DMS79 treated with DMSO at 0.1 percent for 48 hours (cell line): ENCODE results near the gene NAP1L1.
A peak's percentile ranks its signal among the peaks of the same experiment; 100 is the strongest.

Experiments
- DNase-seq: peaks from one replicate; lab custom pipeline; 2025; lab: John Stamatoyannopoulos, UW

NAP1L1 gene

DNA sequence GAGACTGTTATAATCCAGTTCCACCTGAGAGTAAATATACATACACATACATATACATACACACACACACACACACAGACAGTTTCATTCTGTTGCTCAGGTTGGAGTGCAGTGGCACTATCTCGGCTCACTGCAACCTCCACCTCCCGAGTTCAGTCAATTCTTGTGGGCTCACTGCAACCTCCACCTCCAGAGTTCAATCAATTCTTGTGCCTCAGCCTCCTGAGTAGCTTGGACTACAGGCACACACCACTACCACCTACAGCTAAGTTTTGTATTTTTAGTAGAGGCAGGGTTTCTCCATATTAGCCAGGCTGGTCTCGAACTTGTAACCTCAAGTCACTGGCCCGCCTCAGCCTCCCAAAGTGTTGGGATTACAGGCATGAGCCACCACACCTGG lies 44.0 kb downstream of the NAP1L1 start:
- DNase-seq: no peak

DNA sequence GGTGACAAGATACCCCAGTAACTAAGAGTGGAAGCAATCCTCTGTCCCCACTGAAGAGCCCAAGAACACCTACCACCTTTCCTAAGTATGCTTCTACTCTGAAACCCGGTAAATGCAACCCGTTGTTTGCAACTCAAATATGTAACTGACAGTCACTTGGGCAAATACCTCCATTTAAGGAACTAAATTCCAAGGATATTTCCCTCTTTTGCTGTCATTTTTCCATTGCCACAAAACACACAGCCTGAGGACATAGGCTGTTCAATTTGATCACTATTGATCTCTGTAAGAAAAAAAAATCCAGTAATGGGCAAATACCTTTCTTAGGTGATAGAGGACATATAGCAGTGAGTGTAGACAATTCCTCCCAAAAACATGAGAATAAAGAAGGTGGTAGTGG lies 46.3 kb downstream of the NAP1L1 start:
- DNase-seq: no peak

DNA sequence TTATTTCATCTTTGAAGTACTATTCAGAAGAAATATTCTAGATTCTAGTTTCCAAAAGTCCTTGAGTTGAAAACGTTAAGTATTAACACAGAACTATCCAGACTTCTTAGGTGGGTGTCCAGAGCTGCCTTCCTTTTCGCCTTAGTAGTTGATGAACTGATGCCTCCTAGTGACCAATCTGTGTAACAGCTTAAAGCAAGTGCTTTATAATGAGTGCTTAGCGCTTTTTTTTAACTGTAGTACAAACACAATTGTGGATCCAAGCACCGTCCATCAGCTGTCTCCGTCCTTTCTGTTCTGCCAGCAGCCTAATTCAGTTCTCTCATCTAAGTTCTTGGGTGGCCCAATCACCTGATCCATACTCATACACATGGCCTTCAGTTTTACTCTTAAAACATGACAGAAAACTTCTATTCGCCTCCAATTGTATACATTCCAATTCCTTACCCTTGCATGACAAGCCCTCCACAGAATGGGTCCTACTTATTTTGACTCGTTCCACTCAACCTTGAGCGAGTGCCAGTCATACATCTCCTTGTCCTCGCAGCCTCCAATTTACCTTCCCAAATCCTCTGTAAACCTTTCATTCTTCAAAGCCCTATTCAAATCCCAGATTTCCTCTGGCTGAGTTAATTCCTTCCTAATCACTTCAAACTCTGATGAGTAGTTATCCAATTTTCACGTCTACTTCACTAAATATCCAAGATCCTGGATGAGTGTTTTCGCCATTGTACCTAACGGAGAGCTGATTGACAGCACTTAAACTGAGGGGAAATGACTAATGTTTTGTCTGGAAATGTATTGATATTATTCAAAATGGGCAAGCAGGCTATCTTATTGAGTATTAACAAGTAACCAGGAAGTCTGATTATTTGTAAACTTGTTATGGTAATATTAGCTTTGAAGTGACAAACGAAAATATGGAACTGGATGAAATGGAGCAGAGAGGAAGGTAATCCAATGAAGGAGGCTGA lies 47.1 kb downstream of the NAP1L1 start:
- DNase-seq: peak; percentile 61

DNA sequence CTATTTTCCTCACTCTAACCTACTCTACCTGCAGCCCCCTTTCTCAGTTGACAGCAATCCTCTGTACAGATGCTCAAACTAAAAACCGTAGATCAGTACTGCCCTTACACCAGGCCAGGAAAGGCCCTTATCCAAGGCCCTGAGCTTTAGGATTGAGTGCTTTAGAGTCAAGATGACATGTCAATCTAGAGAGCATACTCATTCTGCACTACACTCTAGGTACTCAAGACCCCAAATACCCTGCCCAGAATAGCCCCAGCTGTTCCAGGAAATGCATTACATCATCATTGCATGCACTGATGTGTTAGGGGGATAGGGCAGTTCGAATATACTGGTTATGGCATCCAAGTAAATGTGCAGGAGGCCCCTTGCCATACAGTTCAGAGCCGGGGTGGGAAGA lies 49.4 kb downstream of the NAP1L1 start:
- no peak for DNase-seq

DNA sequence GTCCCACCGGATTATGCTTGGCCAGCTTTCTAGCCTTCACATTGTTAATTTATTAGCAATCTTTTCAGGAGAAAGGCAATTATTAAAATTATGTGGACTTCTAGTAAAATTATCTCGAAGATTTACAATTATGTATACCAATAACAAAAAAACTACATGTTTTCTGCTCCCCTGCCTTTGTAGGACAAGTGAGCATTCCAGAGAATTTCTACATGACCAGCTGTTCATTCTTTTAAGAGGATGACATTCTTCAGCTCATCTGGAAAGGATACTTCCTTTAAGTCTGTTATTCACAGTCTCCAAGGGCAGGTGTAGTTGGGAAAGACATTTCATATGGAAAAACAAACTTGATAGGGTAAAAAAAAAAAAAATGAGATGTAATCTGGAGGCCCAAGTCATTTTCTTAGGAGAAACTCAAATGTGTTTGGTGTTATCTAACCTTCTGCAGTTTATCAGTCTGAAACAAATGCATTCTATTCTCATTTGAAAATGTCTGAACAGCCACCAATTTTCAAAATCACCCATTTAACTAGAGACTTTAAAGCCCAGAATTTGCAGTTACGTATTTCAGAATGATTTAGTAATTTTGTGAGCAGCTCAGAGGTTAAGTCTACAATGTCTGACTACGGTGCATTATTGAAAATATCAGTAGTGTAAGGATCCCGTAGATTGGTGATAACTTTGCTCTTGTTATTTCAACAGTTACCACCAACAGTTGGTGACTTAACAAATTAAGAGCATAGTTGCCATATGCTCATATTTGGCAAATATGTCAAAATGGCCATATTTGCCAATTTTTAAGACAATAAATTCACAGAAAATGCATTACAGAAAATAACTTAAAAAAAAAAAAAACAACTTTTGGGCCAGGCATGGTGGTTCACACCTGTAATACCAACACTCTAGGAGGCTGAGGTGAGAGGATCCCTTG lies 51.1 kb downstream of the NAP1L1 start:
- DNase-seq: no peak

DNA sequence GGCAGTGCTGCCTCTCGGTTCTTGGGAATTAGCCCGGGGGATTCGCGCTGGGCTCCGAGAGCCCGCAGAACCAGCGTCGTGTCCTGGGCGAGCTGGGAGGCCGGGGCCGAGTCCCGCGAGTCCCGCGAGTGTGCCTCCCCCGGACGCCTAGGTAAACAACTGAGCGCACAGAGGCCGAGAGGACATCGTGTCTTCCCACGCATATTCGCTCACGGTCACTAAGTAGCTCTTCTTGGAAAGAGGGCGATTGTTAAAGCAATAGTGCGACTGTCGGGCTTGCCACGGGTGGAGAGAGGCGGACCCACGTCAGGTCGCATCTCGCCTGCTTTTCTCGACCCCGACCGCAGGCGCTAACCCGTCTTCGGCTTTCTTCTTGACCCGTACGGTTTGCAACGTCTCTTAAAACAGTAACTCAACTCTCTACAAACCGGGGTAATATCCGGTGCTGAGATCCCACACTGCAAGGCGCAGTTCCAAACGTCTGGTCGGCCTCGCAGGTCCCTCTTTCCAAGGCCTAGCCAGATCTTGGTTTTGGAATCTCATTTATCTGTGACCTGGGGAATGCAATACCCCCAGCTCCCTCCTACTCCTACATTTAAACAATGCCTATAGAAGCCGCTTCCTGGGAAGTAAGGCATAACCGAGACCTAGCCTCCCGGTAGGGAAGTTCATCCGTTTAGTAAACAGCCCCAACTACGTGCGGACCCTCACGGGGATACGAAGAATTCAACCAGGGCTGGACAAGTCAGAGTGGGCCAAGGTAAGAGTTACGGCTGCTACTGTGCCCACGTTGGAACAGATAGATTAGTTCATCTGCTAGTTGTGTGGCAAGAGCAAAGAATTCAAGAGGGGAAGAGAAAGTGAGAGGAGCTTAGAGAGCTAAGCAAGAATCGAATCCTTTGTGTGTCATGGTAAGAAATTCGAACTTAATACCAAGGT lies 52.2 kb downstream of the NAP1L1 start:
- DNase-seq: no peak

DNA sequence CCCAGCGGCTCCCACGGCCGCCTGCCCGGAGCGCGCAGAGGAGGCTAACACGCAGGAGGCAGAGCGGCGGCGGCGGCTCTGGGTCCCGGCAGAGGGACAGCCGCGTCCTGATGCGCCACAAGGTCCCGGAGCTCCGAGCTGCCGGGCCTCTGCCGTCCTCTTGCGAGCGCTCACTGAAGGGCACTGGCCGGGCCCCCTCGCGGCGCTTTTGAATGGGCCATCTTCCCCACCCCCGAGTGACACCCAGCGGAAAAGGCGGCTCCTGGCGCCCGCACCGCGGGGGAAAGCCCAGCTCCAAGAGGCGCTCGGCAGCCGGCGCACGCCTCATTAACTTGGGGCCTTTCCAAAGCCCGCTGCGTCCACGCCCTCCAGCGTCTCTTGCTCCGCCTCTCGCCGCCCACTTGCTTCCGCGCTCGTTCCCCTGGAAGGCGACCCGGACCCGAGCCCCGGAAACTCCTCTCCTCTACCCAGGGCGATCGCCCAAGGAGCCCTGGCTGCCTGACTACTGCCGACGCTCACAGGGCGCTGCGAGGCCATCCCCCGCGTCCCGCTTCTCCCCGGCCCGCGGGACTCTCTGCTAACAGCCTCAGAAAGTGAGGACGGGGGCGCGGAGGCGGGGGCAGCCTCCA lies 53.0 kb downstream of the NAP1L1 start, which contains the start of gene PHLDA1:
Gene PHLDA1, minus strand, starts transcription at position 363 of the 629 bp plus-strand sequence.
- peak; percentile 54 for DNase-seq

DNA sequence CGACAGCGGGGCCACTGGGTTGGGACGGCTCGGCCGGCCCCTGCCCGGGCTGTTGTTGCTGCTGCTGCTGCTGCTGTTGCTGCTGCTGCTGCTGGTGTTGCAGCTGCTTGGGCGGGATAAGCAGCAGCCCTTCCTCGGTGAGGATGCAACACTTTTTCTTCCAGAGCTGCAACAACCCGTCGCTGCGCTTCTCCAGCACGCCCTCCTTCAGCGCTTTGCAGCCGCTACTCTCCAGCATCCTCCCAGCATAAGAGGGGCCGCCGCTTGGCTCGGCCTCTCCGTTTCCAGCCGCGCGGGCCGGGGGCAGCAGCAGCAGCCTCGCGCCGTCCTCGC lies 53.4 kb downstream of the NAP1L1 start:
- DNase-seq: no peak

DNA sequence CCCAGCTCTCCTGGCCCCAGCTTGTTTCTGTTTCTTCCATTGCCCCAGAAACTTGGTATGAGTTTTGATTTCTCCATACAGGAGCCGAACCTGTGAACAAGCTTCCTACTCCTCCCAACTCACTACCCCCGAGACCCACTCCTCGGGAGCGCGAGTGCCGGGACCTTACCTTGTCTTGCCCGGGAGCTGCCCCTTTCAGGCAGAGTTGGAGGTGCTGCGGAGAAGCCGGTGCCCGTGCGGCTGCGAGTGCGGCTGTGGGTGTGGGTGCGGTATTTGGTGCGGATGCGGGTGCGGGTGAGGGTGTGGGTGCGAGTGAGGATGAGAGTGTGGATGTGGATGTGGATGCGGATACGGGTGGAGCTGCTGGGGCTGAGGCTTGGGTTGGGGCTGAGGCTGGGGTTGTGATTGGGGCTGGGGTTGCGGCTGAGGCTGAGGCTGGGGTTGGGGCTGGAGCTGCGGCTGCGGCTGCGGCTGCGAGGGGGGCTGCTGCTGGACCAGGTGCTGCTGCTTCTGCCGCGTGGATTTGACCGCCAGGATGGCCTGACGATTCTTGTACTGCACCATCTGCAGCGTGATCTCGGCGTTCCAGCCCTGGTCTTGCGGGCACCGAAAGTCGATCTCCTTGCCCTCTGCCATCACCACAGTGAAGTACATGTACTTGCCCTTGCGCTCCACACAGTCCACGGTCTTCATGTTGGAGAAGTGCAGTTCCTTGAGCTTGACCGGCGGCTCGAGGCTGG lies 54.0 kb downstream of the NAP1L1 start:
- no peak for DNase-seq

DNA sequence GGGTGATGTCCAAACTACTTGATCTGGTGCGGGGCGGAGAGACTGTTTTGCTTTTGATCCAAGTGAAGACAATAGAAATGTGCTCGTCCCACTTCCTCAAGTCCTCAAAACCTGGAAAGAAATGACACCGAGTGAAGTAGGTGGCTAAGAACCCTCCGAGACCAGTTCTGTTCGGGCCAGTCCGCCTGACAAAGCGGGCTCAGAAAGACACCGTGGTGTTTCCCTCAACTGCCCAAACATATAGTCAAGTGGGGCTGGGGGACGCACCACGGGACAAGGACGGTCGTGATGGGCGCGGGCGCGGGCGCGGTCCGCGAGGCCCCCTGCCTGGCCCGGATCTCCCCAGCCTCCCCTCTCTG lies 54.5 kb downstream of the NAP1L1 start:
- no peak for DNase-seq

DNA sequence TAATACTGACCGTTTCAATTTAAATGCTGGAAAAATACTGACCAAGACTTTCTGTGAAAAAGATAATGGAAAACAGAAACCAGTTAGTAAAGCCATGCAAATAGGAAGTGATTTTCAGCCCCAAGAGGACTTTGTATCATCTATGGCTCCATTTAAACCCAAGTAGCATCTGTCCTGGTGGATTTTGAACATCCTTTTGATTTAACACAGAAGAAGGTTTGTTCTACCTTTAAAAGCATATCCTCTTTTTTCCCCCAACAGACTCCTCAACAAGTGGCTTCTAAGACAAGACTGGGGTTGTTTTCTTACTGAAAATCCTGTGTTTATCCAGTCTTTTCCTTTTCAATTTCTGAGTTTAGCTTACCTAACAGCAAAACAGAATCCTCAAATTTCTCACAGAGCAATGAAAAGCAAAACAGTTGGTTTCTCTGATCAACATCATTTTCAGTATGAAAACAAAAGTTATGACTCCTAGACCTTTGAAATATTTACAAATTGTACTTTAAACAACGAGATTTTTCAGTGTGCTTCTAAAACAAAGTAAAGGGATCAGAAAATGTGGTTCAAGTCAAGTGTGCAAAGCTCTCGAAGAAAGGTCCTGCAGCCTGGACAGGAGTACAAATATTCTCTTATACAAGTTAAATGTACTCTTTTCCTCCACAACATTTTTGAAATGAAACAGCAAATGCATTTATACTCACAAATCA lies 55.8 kb downstream of the NAP1L1 start:
- no peak for DNase-seq

DNA sequence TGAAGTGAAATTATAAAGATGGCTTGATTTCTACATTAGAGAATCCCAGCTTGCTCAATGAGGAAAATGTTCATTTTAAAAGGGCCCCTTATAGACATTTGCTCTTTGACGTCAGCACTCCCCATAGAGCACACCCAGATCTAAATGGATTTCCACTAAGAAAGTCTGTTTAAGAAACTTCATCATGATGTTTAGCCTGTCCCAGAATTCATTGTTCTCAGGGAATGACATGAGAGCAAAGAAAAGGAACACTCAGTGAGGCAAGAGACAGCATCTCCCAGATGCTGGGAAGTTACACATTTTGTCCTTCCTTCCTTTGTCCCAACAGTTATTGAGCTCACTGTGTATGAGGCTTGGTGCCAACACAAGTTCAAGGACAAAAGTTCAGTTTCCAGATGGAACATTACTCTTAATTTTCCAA lies 57.8 kb downstream of the NAP1L1 start:
- no peak for DNase-seq

DNA sequence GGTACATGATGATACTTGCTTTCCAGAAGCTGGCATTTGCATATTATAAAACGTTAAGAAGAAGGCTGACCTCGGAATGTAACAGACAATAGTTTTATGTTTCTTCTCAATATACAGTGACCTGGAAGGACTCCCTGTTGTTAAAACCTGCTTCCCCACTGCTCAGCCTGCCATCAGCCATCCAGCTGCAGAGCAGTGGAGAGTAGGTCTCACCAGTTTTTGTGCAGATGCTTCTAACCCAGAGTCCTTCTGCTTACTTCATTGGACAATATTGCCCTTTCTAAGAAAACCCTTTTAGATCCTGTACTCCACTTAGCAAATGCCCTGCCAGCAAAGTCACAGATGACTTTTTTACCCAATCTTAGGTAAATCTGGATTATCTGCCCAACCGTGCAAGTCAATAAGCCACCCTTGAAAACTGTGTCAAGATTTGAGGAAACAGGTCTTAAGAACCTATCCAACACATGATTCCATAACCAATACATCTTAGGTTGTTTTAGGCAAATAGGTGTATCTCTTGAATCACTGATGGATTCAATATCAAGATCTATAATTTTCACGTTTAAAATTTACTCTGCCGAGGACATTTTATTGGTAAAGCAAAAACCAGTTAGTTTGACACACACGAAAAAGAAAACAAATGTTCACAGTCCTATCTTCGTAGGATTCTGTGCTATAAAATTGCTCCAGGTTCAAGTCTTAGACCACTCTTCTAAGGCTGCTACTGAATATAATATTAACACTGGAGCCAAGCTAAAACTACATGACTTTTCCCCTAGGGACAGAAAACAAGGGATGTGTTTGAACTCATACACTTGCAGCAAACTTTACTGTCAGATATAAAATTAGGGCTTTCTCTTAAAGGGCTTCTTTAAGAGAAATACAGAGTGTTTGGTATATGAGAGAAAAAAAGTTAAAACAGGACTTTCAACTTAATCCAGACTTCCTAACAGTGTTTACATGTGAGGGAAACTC lies 58.6 kb downstream of the NAP1L1 start:
- no peak for DNase-seq

DNA sequence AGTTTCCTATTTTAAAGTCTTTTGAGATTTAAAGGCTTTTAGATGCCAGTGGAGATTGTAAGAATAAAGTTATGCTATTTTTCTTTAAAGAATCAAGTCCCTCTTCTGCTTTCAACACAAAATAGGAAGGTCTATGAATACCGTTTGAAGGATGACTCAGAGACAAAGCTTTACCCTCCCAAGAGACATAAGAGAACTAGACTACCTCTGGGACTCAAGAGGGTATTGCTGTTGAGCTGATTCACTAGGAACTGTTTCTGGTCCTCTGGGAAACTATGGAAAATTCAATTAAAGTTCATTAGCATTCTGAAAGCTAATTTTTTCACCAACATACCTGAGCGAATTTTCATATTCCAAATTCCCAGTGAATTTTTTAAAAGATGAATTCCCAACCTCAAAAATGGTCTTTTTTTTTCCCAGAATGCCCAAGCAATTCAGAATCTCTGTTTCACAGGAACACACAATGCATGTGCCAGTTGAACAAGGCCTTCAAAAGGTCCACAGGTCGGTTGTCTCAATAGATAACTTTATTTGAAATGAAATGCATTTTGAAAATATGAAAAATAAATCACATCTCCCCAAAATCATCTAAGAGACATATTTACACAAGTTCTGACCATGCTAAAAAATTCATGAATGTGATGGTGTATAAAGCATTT lies 59.4 kb downstream of the NAP1L1 start:
- DNase-seq: no peak

DNA sequence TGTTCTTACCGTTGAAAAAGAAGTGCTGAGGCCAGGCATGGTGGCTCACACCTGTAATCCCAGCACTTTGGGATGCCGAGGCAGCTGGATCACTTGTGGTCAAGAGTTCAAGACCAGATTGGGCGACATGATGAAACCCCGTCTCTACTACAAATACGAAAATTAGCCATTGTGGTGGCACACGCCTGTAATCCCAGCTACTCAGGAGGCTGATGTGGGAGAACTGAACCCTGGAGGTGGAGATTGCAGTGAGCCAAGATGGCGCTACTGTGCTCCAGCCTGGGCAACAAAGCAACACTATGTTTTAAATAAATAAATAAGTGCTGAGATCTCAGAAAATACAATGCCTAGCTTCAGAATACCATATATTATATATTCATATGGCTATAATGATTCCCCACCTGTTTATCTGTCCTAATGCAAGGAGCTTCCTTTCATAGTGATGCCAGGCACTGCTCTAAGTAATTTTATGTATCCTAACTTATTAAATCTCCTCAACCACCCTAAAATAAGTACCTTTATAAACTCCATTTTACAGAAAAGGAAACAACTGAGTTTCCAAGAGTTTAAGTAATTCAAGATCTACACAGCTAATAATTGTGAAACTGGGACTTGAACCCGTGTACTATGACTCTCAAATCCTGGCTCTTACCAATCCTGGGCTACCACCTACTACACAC lies 60.2 kb downstream of the NAP1L1 start:
- DNase-seq: no peak

DNA sequence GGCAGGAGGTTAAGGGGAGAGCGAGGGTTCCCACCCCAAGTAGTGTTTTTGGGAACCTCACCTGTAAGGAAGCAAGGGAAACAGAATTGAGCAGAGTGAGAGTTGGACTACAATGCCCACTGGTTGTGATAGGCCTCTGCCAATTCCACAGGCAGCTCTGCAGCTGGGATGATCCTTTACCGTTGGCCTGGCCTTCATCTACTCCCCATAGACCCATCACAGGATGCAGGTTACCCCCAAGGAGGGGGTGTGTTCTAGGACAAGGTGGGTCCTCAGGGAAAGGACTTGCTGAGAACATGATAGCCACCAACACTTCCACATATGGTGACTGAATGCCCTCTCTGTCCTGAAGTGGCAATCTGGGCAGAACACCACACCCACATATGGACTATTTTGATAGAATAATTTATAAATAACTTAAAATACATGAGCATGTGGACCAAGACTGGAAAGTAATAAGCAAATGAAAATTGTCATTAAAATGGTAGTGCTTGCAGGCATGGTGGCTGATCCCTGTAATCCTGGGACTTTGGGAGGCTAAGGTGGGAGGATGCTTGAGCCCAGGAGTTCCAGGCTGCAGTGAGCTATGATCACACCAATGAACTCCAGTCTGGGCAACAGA lies 61.3 kb downstream of the NAP1L1 start:
- DNase-seq: no peak

DNA sequence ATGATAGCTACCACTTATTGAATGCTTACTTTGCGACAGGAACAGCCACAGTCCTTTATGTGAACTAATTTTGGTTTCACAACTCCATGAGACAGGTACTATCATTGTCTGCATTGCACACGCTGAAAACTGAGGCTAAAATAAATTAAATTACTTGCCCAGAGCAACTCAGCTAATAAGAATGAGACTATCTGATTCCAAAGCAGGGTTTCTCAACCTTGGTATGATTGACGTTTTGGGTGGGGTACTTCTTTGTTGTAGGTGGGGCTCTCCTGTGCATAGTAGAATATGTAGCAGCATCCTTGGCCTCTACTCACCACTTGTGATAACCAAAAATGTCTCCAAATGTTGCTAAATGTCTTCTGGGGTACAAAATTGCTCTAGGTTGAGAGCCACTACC lies 62.0 kb downstream of the NAP1L1 start:
- DNase-seq: no peak
